Non-pigmented ciliary epithelial cell (primary cell): Measurements from ENCODE around the gene PAK4.
A peak's percentile ranks its signal among the peaks of the same experiment; 100 is the strongest.
"Not testable (repeated sequence)": the region's sequence is repeated elsewhere in the genome, so short reads cannot be mapped to it uniquely, and the experiment has no call there.

Experiments used
- DNase-seq: peaks from one replicate; pipeline ENCODE4 v3.0.0-alpha.2; 2010; ENCODE audit warnings: low read depth

PAK4 gene

GRCh38 chr19:39125554-39126311 lies at the start of gene PAK4:
Gene PAK4, plus strand, starts transcription at chr19:39125786. Its CDS starts 43,768 bp downstream, at chr19:39169554.
- DNase-seq, result peak; percentile 82

- no peak for DNase-seq
These were observed 48.3 kb upstream of the PAK4 start for GRCh38 chr19:39077323-39077722.

DNA sequence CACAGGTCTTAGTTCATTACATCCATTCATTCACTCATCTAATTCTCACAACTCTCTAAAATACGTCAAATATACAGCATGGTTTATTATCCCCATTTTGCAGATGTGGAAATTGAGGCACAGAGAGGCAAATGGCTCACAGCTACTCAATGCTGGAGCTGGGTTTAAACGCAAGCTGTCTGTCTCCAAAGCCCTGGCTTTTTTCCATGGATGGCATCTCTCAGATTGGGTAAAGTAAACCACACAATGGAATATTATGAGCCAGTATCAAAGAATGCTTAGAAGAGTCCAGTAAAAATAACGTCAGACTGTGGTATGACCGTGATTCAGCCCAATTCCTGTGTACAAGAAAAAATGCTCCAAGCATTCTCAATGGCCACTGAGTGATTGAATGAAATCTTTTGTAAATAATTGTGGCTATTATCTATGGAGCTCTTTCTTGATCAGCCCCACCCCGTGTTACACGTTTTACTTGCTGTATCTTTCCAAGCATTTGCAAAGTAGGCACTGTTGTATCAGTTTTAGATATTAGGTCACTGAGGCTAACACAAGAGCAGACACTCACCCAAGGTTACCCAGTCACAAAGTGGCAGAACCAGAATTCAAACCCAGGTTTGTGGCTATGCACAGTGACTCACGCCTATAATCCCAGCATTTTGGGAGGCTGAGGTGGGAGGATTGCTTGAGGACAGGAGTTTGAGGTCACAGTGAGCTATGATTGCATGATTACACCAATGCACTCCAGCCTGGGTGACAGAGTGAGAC lies 47.0 kb upstream of the PAK4 start:
- DNase-seq, result peak; percentile 91

DNA sequence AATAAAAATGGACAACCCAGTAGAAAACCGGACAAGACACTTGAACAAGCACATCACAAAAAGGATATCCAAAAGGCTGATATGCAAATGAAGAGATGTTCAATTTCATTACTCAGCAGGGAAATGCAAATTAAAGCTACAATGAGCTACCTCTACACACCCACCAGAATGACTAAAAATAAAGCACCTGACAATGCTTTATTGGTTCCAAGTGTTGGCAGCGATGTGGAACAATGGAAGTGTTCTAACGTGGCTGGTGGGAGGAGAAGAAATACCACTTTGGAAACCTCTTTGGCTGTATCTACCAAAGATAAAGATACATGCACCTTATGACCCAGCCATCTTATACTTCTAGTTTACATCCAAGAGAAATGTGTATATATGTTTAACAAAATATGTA lies 45.2 kb upstream of the PAK4 start:
- DNase-seq, result no peak

GRCh38 chr19:39082167-39082566 lies 43.4 kb upstream of the PAK4 start:
- DNase-seq, result no peak

DNA sequence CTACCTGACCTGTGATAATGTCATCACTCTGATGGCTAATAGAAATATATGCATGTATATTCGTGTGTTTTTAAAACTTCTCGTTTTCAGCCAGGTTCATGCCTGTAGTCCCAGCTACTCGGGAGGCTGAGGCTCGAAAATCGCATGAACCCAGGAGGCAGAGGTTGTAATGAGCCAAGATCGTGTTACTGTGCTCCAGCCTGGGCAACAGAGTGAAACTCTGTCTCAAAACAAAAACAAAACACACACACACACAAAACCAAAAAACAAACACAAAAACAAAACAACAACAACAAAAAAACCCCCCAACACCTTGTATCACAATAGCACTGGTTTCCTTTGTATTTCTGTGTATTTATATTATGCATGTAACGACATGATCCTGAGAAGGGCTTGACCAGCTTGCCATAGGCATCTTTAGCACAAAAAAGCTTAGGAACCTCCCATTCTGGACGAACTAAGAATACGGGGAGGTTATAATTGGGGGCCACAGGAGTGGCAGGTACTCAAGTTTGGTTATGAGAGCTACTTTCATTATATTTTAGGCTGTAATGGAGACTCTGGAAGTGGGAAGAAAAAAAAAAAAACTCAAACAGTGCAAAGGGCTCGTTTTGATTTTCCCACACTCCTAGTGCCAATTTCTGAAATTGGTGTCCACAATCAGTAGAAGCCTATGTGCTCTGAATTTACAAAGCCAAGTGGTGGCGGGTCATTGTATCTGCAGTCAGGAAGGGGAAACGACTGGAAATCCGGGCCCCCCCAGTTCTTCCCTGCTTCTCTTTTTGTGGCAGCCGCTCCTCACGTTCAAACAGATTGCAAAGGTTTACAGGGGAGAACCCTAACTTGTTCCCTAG lies 42.6 kb upstream of the PAK4 start:
- no peak for DNase-seq

DNA sequence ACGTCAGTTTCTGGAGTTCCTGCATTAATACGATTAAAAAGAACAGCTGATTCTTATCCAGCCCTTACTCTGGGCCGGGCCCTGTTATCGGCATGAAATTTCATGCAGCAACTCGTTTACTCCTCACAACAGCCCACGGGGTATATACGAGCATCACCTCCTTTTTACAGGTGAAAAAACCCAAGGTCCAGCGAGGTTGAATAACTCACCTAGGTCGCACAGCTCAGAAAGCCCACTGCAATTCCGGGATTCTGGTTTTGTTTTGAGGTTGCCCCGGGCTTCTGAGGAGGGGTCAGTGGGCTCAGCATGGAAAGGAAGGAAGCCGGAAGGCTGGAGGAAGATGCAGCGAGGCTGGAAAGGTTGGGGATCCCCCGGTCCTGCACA lies 42.0 kb upstream of the PAK4 start:
- DNase-seq, result no peak

DNA sequence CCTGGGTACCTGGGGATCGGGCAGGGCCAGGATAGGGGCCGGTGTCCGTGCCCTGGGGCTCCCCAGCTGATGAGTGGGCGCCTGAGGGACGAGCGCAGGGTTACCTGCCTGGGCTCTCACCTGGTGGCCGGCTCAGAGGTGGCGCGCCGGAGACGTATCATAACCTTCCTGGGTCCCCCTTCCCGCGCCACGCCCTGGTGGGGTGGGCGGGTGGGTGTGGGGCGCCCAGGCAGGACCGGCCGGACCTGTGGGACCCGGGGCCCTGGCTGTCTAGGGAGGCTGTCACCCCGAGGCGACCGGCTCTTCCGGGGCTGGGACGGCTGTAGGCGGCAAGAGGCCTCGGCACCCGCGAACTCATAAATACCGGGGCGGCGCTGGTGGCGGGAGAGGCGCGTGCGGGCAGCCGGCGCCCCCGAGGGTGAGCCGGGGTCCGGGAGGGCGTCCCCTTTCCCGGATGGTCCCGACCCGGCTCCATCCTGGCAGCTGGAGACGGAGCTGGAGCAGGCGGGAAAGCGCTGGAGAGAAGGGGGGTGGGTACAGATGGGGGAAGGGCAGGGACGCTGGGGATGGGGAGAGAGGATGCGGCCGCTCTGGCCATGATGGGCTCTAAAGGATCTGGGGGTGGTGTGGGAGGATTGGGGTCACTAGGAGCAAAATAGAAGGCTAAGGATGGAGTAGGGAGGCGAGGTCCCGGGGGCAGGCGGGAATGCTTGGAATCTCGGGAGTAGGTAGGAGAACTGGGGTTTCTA lies 41.4 kb upstream of the PAK4 start, which contains the start of gene ACP7:
Gene ACP7 (plus strand): TSS at position 386 of the 749 bp plus-strand sequence. CDS start 902 bp downstream, outside the sequence.
- no peak for DNase-seq

DNA sequence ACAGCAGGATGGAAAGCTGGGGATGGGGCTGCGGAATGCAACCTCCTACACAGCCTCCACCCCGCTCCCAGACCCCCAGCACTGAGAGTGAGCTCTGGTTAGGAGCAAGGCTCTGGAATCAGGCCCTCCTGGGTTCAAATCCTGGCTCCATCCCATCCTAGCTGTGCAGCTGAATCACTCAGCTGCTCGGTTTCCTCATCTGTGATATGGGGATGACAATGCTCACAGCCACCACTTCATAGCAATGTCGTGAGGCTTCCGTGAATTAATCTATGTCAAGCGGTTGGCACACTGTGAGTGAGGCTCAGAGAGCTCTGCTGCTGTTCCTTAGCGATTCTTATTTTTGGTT lies 40.9 kb upstream of the PAK4 start:
- no peak for DNase-seq

- DNase-seq, result no peak
These were observed 40.2 kb upstream of the PAK4 start for GRCh38 chr19:39085392-39085791.

DNA sequence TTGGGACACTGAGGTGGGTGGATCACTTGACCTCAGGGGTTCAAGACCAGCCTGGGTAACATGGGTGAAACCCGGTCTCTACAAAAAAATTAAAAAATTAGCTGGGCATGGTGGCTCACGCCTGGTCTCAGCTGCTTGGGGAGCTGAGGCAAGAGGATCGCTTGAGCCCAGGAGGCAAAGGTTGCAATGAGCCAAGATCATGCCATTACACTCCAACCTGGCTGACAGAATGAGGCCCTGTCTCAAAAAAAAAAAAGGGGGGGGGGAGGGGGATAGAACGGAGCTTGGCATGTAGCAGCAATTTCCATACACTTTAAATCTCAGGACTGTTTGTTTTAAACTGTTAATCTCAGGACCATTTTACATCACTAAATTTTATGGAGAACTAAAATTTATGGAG lies 39.2 kb upstream of the PAK4 start:
- DNase-seq, result no peak

DNA sequence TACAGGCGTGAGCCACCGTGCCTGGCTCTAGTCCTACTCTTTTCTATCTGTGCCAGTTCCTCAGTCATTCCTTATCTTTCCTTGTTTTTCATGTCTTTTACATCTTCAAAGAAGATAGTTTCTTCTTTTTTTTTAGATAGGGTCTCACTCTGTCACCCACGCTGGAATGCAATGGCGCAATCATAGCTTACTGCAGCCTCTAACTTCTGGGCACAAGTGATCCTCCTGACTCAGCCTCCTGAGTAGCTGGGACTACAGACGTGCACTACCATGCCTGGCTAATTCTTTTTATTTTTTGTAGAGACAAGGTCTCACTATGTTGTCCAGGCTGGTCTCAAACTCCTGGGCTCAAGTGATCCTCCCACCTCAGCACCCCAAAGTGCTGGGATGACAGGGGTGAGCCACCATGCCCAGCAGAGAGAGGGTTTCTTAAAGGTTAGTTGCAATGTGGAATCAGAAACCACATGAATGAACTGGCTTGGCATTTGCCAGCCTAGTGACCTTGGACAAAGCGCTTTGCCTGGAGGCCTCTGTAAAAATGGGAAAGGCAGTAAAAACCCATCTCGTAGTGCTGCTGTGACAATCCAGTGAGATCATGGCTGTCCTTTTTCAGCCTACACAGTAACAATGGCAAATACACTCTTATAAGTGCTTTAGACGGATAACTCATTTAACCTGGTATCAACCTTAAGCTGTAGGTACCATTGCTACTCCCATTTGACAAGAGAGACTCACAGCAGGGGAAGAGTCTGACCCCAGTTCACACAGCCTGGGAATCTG lies 37.5 kb upstream of the PAK4 start:
- DNase-seq, result no peak

- DNase-seq, result not testable (repeated sequence)
These were observed 35.6 kb upstream of the PAK4 start for GRCh38 chr19:39090016-39090415.

GRCh38 chr19:39090881-39091280 lies 34.7 kb upstream of the PAK4 start:
- DNase-seq, result no peak

DNA sequence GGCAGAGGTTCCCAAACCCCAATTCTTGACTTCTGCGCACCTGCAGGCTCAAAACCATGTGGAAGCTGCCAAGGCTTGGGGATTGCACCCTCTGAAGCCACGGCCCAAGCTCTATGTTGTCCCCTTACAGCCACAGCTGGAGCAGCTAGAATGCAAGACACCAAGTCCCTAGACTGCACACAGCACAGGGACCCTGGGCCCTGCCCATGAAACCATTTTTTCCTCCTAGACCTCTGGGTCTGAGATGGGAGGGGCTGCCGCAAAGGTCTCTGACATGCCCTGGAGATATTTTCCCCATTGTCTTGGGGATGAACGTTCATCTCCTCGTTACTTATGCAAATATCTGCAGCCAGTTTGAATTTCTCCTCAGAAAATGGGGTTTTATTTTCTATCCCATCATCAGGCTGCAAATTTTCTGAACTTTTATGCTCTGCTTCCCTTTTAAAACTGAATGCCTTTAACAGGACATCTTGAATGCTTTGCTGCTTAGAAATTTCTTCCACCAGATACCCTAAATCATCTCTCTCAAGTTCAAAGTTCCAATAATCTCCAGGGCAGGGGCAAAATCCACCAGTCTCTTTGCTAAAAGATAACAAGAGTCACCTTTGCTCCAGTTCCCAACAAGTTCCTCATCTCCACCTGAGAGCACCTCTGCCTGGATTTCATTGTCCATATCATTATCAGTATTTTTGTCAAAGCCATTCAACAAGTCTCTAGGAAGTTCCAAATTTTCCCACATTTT lies 29.6 kb upstream of the PAK4 start:
- not testable (repeated sequence) for DNase-seq

GRCh38 chr19:39097299-39097698 lies 28.3 kb upstream of the PAK4 start:
- DNase-seq, result no peak

DNA sequence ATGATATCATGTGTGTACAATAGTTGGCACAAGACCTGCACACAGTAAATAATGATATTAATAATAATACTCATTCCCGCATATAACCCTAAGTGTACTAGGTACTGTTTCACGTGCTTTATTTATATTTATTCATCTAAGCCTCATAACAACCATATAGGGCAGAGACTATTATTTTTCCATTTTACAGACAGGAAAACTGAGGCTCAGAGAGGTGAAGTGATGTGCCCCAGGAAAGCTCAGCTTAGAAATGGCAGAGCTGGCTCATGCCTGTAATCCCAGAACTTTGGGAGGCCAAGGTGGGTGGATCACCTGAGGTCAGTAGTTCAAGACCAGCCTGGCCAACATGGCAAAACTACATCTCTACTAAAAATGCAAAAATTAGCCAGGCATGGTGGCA lies 27.9 kb upstream of the PAK4 start:
- no peak for DNase-seq

DNA sequence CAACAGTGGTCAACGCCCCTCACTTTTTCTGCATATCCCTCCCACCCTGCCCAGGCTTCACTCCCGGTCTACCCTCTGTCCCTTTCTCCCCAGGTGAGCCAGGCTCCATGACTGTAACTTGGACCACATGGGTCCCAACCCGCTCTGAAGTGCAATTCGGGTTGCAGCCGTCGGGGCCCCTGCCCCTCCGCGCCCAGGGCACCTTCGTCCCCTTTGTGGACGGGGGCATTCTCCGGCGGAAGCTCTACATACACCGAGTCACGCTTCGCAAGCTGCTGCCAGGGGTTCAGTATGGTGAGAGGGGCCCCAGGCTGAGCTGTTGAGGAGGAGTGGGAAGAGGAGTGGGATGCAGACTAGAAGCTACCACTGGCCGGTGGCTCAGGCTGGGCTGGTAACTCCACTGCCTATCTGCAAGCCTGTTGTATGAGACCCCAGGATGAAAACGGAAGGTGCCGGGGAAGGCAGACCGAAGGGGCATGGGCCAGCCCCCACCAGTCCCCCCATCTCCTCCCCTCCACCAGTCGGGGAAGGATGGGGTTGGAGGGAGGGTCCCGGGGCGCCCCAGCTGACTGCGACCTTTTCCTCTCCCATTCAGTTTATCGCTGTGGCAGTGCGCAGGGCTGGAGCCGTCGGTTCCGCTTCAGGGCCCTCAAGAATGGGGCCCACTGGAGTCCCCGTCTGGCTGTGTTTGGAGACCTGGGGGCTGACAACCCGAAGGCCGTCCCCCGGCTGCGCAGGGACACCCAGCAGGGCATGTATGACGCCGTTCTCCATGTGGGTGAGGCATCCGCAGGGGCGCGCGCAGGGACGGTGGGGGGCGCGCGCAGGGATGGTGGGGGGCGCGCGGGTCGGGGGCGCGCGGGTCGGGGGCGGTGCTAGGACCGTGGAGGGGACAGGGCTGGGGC lies 27.0 kb upstream of the PAK4 start:
- DNase-seq, result no peak

- DNase-seq, result no peak
These were observed 26.2 kb upstream of the PAK4 start for GRCh38 chr19:39099341-39099740.
